Smooth muscle cell (in vitro differentiated cells): ENCODE data around the gene LOXL1. TPM values are rescaled to one million over a fixed set of nuclear protein-coding genes. Genes with fewer than 3 reads are reported as not detected.
A peak's percentile ranks its signal among the peaks of the same experiment; 100 is the strongest.

Experiments used
- DNase-seq: peaks from one replicate; lab custom pipeline; 2025; ENCODE audit not compliant: unreplicated experiment; lab: John Stamatoyannopoulos, UW
- H2AFZ ChIP-seq: fragments of 200-600 bp; sonication (generic); 2 replicates; pipeline ENCODE4 v1.6.0; 2016; ENCODE audit warnings: antibody characterized with exemption, low read depth, mild to moderate bottlenecking
- H3F3A ChIP-seq: fragments of 200-600 bp; sonication (generic); 2 replicates; pipeline ENCODE4 v1.6.0; 2017; ENCODE audit warnings: antibody characterized with exemption, low read depth
- H3K27ac ChIP-seq: fragments of 200-600 bp; sonication (generic); 2 replicates; pipeline ENCODE4 v1.5.1; 2016; ENCODE audit warnings: low read depth, mild to moderate bottlenecking
- H3K27me3 ChIP-seq: fragments of 200-600 bp; sonication (generic); 2 replicates; pipeline ENCODE4 v1.6.1; 2016; ENCODE audit warnings: low read depth, mild to moderate bottlenecking
- H3K36me3 ChIP-seq: fragments of 200-600 bp; sonication (generic); 2 replicates; pipeline ENCODE4 v1.5.1; 2016; ENCODE audit warnings: low read depth
- H3K4me1 ChIP-seq: fragments of 200-600 bp; sonication (generic); 2 replicates; pipeline ENCODE4 v1.5.1; 2016; ENCODE audit warnings: low read depth
- H3K4me2 ChIP-seq: fragments of 200-600 bp; sonication (generic); 2 replicates; pipeline ENCODE4 v1.6.0; 2016; ENCODE audit warnings: mild to moderate bottlenecking
- H3K4me3 ChIP-seq: fragments of 200-600 bp; sonication (generic); 2 replicates; pipeline ENCODE4 v1.5.1; 2016; ENCODE audit warnings: mild to moderate bottlenecking
- H3K79me2 ChIP-seq: fragments of 200-600 bp; sonication (generic); 2 replicates; pipeline ENCODE4 v1.6.0; 2016; ENCODE audit warnings: low read depth, mild to moderate bottlenecking
- H3K9ac ChIP-seq: fragments of 200-600 bp; sonication (generic); 2 replicates; pipeline ENCODE4 v1.6.0; 2016; ENCODE audit warnings: low read depth
- H3K9me3 ChIP-seq: fragments of 200-600 bp; sonication (generic); replicated peaks from 2 replicates; pipeline ENCODE4 v1.5.1; 2016; ENCODE audit warnings: low read depth
- H4K20me1 ChIP-seq: fragments of 200-600 bp; sonication (generic); 2 replicates; pipeline ENCODE4 v1.6.0; 2016; ENCODE audit warnings: low read depth
- WGBS: methylation state at CpG from one replicate; pipeline ENCODE4 v1.1.7; 2016; ENCODE audit warnings: low lambda C conversion rate; 5-methylcytosine and 5-hydroxymethylcytosine counted together
- polyA plus RNA-seq: library from polyadenylated mRNA; unstranded; fragments of >200 nt; fragmentation: Nextera tagmentation; extraction: Ambion mirVana; gene quantifications from 2 replicates; pipeline ENCODE4 v1.2.1, GENCODE V29; 2016
- total RNA-seq: library from RNA; depleted of rRNA; stranded (reverse); fragments of >200 nt; gene quantifications from 2 replicates; pipeline ENCODE4 v1.2.3, GENCODE V29; 2014
- TF ChIP-seq, protein P1 (sequence below): fragments of 200-600 bp; sonication (generic); IDR thresholded peaks from 2 replicates; pipeline ENCODE4 v1.5.1; 2017; ENCODE audit warnings: borderline replicate concordance, mild to moderate bottlenecking, antibody characterized with exemption; ENCODE audit not compliant: insufficient read depth, poor library complexity, severe bottlenecking

Gene LOXL1
- total and polyA plus RNA-seq, 2 experiments from 2014 or later, result 252 to 899 TPM

DNA sequence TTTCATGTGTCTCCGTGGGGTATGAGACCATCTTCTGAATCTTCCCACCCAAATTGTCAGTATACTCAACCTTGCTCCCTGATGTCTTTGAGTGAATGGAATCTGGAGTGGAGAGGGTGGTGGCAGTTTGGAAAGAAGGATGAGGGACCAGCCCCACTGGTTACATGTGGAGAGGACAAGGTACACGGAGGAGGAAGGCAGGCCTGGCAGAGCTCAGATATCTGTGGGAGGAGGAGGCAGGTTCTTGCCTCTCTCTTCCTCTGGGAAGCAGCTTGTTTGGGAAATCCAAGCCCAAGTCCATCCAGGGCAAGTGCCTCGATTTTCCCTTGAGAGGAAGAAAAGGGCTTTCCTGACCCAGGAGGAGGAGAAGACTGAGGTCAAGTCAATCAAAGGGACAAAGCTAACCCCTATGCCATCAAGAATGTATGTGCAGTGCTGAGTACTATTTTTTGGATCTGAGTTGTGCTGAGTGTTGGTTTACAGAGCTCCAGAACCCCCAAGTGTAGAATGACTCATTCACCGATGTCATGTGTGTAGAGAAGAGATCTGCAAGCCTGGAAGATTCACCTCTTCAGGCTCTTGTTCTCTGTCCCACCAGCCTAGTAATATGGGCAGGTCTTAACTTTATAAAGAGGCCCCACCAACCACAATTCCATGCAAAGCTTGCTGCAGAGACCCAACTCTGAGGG is 19.8 kb upstream of the LOXL1 start:
- H3K4me3 ChIP-seq, result no peak overlapping the region
- H3K36me3 ChIP-seq, result no peaks in the 10 kb centered on the region
- no peak overlapping the region for H3K9ac ChIP-seq
- DNase-seq, result no peak
- H3K4me2 ChIP-seq, result no peak overlapping the region
- TF ChIP-seq, protein P1, sequence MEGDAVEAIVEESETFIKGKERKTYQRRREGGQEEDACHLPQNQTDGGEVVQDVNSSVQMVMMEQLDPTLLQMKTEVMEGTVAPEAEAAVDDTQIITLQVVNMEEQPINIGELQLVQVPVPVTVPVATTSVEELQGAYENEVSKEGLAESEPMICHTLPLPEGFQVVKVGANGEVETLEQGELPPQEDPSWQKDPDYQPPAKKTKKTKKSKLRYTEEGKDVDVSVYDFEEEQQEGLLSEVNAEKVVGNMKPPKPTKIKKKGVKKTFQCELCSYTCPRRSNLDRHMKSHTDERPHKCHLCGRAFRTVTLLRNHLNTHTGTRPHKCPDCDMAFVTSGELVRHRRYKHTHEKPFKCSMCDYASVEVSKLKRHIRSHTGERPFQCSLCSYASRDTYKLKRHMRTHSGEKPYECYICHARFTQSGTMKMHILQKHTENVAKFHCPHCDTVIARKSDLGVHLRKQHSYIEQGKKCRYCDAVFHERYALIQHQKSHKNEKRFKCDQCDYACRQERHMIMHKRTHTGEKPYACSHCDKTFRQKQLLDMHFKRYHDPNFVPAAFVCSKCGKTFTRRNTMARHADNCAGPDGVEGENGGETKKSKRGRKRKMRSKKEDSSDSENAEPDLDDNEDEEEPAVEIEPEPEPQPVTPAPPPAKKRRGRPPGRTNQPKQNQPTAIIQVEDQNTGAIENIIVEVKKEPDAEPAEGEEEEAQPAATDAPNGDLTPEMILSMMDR, result no peak
- no peaks in the 10 kb centered on the region for H3K4me1 ChIP-seq
- no peaks in the 10 kb centered on the region for H3F3A ChIP-seq
- H3K79me2 ChIP-seq, result no peaks in the 10 kb centered on the region
- WGBS, result 75% methylated on average over 4 of the region's 4 CpGs
- H3K9me3 ChIP-seq, result no peaks in the 10 kb centered on the region
- H3K27ac ChIP-seq, result no peak overlapping the region
- no peaks in the 10 kb centered on the region for H3K27me3 ChIP-seq
- no peaks in the 10 kb centered on the region for H4K20me1 ChIP-seq
- no peak overlapping the region for H2AFZ ChIP-seq

DNA sequence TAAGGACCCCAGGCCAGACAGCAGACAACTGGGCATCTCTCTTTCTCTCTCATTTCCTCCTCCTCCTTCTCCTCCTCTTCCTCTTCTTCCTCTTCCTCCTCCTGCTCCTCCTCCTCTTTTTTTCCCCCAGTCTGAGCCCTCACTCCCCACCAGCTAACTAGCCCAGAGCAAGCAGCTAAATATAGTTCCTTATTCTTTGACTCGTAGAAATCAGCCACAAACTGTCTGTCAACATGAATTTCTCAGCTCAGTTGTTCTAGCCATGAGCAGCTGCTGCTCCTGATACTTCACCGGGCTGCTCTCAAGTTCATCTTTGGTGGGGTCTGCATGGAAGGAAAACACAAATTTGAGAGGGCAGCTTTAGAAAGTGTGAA is 19.2 kb upstream of the LOXL1 start:
- TF ChIP-seq, protein P1, result no peak
- H3K9ac ChIP-seq, result no peak overlapping the region
- WGBS, result 80% methylated on average over 2 of the region's 2 CpGs
- no peaks in the 10 kb centered on the region for H3K36me3 ChIP-seq
- H3K27ac ChIP-seq, result no peak overlapping the region
- no peak overlapping the region for H3K4me3 ChIP-seq
- H3K27me3 ChIP-seq, result no peaks in the 10 kb centered on the region
- H4K20me1 ChIP-seq, result no peaks in the 10 kb centered on the region
- H3K9me3 ChIP-seq, result no peaks in the 10 kb centered on the region
- no peak for DNase-seq
- H3K4me2 ChIP-seq, result no peak overlapping the region
- no peaks in the 10 kb centered on the region for H3K4me1 ChIP-seq
- H3K79me2 ChIP-seq, result no peaks in the 10 kb centered on the region
- H3F3A ChIP-seq, result no peaks in the 10 kb centered on the region
- no peak overlapping the region for H2AFZ ChIP-seq

DNA sequence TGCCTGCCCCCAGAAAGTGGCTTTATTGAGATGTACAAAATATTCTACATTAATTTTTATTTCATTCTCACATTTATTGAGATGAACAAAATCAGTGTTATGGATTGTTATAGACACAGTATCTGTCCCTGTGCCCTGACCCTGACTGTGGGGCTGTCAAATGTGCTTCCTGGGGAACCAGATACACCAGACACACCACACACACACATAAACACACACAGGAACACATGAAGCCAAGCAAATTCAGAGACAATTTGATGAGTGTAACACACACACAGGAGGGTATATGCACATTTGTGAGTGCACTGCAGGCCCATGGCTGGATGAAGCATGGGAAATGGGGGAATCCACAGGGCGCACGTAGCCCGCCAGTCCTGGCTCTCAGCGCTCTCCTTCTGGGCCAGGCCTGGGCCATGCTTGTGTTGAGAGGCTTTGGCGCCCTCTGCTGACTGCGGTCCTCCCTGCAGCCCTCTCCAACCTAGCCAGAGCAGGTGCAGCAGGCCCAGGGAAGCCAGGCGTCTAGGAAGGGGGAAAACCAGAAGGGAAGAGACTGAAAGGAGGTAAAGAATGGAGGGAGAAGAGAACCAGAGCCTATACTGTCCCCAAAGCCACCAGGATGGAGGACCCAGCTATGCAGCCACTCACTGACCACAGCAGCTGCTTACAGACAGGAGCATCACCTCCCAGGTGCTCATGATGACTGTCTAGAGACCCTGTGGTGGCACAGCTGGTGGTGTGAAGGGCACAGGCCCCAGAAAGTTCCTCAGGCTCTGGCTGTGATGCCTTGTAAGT is 18.0 kb upstream of the LOXL1 start:
- no peaks in the 10 kb centered on the region for H4K20me1 ChIP-seq
- TF ChIP-seq, protein P1, result peak; percentile 91
- H3F3A ChIP-seq, result no peaks in the 10 kb centered on the region
- H3K4me2 ChIP-seq, result no peak overlapping the region
- H3K9me3 ChIP-seq, result no peaks in the 10 kb centered on the region
- H3K4me3 ChIP-seq, result no peak overlapping the region
- H3K79me2 ChIP-seq, result no peaks in the 10 kb centered on the region
- H3K9ac ChIP-seq, result no peak overlapping the region
- no peak overlapping the region for H3K27ac ChIP-seq
- WGBS, result 28% methylated on average over 7 of the region's 7 CpGs
- H3K27me3 ChIP-seq, result no peaks in the 10 kb centered on the region
- H2AFZ ChIP-seq, result no peak overlapping the region
- DNase-seq, result peak; percentile 47
- no peaks in the 10 kb centered on the region for H3K36me3 ChIP-seq
- no peaks in the 10 kb centered on the region for H3K4me1 ChIP-seq
